Measurements from ENCODE around the gene IRF8.
"Not testable (repeated sequence)": the region's sequence is repeated elsewhere in the genome, so short reads cannot be mapped to it uniquely, and the experiment has no call there.

IRF8 gene

DNA sequence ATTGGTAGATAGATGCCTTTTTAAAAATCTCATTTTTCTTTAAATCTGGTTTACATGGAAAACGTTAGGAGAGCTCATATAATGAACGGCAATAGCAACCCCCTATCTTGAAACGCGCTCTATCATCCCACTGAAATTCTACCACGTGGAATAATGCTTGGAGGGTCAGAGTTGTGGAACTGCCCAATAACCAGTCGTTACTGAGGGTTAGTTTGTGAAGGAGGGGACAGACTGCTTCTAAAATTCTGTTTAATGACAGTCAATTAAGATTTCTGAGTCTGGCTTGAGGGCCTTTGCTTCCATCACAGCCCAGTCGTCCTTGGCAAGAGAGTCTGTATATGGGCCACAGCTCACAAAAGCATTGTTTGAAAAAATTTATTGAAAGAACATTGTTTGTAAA is 482 bp downstream of the IRF8 start:
- no peak for DNase-seq

DNA sequence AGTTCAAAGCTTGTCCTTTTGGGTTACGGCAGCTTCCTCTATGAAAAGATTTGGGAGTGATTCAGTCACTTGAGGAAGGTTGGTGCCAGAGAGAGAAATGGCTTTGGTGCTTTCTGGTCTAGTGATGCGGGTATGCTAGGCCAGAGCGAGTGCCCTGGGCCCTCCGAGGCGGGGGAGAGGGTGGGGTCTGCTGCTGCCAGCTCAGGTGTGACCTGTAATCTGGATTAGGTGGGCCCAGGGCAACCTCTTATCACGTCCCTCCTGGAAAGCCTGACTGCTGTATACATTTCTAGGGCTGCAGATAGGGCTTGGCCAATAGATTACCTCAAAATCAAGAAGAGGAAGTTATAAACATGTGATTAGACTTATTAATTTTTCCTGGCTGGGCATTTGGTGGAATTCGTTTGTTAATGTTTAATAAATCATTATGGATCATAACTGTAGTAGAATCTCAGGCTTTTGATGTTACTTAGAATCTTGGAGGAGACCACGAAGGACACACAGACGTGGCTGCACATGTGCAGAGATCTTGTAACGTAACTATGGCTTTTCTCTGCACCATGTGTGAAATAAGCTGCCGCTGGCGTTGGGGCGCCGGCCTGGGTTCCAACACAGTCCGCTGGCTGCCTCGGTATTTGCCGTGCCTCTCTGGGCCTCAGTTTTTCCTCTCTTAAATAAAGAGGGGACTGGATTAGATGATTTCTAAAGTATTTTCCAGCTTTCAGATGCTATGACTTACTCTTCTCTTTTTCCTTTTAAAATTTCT is 1.2 kb downstream of the IRF8 start:
- DNase-seq: no peak

DNA sequence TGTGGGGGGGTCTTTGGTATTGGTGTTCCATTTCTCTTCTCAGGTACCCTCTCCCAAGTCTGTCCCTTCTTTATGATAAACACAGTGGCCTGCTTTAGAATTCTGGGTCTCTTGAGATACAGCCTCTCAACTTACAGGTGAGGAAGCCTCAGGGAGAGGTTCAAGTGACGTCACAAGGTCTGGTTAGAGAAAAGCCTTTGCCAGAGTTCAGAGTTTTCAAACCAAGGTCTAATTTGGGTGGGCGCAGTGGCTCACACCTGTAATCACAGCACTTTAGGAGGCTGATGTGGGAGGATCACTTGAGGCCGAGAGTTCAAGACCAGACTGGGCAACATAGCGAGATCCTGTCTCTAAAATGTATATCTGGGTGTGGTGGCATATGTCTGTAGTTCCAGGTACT is 2.1 kb downstream of the IRF8 start:
- no peak for DNase-seq

DNA sequence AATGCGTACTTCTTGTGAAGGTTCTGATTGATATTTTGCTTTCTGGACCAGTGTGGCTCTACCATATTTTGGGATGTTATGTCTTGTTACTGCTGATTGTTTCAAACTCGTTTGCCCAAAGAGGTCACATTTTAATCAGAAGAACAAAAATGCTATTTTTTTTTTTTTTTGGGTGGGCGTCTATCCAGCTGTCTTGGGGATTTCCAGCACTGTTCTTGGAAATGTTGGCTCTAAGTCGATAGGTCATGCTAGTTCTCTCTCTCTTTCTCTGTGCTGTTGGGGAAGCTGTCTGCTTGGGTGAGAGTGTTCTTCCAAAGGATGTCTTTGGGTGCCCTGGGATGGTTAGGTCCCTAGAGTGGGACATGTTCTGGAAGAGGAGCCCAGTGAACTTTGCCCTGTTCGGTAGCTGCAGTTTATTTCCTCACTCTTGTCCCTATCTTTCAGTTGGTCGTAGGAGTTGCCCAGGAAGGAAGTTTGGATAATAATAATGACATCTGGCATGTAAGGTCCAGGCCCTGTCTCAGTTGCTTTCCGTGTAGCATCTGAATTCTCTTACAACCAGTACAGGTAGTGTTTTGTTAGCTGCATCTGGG is 2.9 kb downstream of the IRF8 start:
- DNase-seq: peak; percentile 16

DNA sequence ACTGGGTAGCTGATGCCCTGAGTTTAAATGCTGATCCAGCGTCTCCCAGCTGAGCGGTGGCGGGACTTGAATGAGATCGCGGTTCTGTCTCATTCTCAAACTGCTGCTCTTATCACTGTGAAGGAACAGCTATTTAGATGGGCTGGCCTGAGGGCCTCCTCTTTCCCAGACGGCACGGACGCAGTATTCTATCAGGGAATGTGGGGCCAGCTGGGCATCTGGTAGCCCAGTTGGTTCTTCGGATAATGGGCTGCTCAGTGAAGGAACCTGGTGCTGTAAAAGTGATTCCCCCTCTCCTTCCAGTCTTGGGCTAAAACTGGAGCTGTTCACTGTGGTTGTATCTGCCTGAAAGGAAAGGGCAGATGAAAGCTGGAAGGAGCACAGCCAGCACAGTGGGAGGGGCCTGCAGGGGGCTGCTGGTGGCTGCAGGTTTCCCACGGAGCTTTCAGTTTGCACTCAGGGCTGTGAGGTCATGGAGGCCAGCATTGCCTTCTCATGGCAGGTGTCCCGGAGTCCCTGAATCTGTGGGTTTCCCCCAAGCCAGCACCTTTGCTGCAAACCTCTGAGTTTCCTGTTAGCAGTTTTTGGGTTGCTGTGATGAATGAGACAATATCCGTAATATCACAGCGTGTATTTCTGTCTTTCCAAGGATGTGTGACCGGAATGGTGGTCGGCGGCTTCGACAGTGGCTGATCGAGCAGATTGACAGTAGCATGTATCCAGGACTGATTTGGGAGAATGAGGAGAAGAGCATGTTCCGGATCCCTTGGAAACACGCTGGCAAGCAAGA is 3.6 kb downstream of the IRF8 start:
- DNase-seq: peak; percentile 53

DNA sequence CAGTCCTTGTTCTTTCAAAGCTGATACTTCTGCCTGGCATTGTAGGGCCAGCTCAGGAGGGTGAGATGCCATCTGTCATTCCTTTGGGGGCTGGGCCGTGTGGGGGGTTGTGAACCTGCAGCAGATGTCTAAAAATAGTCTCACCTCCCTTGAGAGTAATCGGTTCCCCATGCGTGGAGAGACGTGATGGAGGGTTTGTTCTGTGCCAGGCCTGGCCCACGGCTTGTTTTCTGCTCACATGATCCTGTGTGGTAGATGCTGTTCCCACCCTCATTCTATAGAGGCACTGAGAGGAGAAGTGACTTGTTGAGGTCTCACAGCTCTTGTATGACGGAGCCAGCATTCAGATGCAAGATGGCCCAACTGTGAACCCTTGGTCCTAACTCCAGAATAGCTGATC is 4.6 kb downstream of the IRF8 start:
- DNase-seq: peak; percentile 92

DNA sequence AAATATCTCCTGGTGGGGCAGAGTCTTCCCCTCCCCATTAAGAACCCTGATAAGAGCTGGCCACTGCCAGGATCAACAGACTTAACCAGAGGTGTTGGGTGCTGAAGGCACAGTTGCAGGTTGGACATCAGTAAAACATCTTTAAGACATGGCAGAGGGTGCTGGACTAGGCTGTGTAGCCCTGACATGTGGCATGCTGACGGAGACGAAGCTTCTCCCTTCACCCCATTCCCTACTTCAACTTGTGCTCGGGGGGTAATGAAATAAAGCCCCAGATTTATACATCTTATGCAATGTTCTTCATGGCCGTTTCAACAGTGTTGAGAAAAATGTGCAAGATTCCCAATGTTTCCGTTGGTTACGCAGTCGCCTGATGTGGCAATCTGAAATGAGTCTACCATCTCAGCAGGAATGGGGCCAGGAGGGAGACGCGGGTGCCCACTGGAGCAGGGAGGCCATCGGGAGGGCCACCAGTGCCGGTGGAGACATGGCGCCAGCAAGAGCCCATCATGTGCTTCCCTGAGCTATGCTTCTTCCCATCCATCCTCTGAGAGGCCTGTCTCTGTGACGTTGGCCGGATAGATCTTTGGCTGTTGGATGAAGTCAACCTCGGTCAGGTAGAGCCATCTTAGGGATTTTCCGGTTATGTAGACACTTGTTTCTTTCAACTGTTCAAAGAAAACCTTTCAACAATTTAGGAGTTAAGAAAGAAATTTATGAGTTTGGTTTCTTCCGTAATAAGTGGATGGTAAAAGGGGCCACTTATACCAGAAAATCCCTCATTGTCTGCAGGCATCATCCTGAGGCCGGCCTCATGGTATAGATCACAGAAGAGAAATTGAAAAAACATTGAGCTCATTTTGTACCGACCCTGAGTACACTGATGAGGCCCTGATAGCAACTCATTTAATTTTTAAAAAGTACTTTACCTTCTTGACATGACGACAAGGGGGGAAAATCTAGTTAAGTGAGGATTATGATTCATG is 6.4 kb downstream of the IRF8 start:
- no peak for DNase-seq

DNA sequence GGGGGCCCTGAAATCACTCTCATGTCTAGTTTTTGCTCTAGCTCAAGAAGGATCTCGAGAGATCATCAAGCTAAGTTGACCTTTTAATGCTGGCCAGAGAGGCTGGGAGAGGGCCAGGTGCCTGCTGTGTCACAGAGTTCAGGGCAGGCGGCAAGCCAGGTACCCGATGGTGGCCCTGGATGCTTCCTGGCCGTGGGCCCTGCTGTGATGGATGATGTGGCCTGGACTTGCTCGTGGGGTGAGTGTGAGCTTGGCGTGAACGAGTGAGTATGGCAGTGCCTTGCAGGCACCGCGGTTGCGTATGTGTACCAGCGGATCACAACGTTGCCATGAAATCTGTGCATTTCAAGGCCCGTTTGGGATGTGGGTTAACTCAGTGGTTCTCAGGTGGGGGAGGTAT is 7.4 kb downstream of the IRF8 start:
- DNase-seq: no peak

DNA sequence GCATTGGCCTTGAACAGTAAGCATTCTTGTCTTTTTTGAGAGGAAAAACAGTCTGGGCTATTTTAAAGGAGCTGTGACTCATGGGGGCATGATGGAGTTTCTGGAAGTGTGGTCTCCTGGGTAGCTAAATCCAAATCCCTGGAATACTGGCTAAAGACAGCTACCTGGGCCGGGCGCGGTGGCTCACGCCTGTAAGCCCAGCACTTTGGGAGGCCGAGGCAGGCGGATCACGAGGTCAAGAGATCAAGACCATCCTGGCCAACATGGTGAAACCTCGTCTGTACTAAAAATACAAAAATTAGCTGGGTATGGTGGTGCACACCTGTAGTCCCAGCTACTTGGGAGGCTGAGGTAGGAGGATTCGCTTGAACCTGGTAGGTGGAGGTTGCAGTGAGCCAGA is 8.3 kb downstream of the IRF8 start:
- DNase-seq: not testable (repeated sequence)

DNA sequence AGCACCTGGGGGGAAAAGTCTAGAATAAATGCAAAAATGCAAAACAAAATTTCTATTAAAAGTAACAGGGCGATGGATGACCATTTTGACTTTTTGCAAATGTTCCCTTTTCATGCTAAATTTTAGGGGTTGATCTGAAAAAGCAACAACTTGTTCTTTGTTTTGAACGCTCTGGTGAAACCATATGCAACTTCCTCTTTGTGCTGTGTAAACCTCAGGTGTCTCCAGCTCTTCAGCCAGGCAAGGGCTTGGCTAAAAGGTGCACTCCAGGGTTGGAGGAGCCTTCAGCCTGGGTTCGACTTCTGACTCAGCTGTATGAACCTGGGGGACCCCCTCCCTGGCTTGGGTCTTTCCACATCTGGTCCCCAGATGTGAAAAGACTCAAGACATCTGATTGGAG is 9.5 kb downstream of the IRF8 start:
- DNase-seq: no peak

DNA sequence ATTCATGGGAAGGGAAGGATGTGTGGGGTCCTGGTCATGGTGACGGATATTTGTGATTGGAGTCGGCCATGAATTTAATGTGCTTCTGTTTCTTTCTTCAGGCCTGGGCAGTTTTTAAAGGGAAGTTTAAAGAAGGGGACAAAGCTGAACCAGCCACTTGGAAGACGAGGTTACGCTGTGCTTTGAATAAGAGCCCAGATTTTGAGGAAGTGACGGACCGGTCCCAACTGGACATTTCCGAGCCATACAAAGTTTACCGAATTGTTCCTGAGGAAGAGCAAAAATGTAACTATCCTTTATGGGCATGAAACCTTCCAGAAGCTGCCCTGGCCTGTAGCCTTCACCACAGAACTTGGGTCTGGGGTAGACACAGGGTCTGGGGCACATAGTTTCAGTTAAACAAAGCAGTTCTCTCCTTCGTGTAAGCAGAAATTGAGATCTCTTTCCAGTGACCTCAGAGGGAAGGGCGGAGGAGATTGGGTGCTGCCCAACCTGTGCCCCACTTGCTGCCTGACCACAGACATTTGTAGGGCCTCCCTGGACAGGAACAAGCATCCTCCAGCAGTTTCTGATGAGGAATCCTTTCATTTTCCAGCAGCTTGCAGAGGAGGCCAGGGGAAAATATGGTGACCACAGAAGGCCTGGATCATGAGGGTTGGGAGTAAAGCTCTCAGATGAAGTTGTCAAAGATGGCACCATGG is 10.1 kb downstream of the IRF8 start:
- no peak for DNase-seq

DNA sequence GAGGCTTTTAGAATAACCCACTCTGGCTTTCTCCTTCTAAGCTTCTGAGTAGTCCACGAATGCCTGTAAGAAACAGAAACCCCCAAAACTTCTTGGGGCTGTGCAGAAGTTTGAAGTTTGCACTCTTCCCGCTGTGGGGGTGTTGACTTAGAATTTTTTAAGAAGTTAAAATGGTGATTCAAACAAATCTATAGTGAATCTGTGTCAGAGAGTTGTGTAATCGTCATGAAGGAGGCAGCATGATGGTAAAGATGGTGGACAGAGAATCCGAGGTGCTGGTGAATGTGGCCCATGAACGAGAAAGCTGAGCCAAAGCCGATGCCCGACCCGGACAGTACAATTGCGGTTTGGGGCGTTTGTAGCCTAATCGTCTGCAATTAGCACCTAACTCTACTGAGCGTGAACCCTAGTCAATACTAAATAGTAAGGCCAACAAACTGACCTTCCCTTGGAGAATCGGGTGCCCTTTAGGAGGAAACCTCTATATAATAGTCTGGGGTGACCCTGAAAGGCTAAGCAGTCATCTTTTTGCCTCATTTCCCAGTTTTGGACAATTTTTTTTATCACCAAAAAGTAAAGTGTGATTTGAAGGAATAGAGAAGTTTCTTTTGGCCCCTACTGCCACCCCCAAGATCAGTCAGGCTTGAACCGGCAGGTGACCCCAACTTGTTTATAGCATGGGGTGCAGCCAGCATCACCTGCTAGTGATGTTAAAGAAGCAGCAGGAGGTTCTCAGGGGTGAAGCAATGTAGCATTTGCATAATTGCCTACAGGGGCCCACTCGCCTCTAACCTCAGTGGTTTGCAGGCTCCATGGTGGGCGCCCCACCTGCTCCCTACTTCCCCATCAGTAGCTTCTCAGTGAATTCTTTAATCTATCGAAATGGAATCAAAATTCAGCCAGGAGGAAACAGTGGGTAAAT is 11.2 kb downstream of the IRF8 start:
- no peak for DNase-seq

DNA sequence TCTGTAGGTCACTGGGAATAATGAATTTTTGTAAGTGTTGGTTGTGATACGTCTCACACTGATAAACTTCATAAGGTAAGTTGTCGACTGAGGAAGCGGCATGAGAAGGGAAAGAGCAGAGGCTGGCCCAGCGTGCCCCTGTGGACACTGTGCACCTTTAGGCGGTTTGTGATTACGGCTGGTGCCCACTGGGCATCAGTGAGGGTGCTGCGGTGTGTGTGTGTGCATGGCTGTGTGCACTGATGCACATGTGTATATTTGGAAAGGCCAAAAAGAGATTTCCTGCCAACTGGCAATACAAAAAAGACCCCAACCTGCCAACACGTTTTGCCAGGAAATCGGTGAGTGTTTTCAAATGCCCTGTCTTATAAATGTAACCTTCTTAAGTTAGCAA is 11.9 kb downstream of the IRF8 start:
- DNase-seq: no peak

DNA sequence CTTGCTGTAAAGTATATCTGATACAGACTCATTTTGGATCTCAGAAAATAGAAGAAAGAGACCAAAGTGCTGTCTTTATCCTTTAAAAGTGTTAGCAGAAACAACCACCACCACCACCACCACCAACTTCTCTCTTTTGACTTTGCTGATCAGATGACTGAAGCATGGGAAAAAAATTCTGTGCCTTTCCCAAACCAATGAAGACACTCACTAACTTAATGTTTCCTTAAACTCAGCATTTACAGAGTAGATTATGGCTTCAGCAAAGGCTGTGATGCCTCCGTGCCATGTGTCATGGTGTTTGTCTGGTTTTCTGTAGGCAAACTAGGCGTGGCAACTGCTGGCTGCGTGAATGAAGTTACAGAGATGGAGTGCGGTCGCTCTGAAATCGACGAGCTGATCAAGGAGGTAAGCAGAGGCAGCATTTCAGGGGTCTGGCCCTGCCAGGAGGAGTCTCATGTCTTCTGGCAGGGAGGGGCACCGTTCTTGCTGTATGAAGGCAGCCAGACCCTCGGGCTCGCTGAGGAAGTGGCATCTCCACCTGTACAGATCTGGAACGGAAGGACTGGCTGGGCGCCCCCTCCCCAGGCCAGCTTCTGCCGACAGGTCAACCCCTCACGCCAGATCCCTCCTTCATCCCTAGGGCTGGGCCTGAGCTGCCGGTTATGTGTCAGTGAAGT is 12.4 kb downstream of the IRF8 start:
- no peak for DNase-seq

DNA sequence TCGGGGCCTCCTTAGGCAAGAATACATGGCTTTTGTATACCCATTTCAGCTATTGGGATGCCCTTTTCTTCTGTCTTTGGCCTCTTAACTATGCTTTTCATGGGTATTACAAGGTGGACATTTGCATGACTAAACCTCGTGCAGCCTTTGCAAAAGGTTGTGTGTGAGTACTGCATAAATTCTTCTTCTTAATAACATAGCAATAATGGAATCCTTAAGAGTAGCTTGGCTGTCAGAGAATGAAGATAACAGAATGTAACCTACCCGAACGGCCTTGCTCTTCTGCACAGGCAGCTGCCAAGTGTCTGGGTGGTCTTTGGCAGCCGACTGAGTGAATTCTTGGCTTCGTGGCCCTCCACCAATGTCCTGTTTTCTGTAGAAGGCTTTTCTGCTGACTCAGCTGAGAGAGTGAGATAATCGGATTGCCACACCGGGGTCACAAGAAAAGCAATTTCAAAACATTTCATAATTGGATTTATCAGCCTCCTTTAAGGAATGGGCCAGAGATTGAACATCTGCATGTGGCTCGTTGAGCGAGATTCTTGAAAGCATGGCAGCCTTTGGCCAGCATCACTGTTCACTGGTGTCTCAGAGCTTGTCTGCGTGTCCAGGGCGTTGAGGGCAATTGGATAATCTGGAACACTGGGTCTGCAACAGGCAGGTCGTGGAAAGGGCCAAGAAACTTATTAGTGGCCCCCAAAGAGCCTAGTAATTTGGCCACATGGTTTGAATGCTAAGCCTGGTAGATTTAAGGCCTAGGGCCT is 13.4 kb downstream of the IRF8 start:
- no peak for DNase-seq

DNA sequence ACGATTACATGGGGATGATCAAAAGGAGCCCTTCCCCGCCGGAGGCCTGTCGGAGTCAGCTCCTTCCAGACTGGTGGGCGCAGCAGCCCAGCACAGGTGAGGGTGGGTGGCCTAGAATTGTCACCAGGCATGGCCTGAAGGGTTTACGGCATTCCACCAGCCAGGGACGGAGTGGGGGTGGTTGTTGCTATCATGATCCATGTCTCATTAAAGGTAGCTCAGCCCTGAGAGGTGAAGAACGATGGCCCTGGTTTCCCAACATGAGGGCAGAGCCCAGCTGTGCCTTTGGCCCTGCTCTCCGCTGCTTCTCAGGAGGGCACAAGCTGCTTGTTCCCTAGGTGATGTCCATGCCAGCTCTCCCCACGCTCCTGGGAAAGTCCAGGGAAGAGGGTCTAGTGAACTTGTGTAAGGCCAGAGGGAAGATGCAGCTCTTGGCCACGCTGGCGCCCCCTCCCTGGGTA is 14.2 kb downstream of the IRF8 start:
- no peak for DNase-seq

DNA sequence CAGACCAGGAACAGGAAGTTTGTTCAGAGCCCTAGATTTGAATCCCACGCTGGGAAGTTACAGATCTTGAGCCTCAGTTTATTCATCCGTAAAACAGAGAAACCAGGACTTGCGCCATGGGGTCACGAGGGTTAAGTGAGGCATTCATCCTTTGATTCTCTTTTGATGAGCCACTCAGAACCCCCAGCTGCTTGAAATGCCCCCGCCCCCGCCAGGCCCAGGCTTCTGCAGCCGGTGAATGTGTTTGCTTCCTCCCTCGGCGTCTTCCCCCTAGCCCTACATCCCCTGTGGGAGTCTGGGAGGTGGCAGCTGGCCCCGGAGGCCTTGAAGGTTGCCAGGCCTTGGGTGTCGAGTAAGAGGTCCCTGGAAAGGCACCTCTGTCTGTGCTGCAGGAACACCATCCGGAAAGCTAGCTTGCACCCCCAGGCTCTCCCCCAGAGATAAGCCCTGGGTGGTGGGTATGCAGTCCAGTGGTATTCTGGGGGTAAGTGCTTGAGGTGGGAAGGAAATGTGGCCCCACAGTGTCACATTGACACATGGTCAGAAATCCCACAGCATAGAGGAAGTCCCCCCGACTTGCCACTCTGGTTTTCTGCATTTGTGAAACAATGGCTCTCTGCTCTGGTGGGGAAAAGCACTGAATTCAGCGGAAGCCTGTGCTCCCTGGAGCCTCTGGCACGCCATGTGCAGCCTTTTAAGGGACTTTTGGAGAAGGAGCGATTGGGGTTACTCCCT is 14.9 kb downstream of the IRF8 start:
- DNase-seq: no peak

DNA sequence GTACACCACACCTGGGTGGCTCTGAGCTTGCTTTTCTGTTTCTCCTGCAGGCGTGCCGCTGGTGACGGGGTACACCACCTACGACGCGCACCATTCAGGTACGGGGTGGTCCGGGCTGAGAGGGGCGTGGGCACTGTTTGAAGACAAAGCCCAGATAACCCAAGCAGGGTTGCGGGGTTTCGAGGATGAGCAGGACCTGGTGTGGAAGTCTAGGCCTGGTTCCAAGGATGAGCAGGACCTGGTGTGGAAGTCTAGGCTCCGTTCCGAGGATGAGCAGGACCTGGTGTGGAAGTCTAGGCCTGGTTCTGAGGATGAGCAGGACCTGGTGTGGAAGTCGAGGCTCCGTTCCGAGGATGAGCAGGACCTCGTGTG is 15.4 kb downstream of the IRF8 start:
- no peak for DNase-seq
